ENCODE measurements around the gene CFDP1.

DNA sequence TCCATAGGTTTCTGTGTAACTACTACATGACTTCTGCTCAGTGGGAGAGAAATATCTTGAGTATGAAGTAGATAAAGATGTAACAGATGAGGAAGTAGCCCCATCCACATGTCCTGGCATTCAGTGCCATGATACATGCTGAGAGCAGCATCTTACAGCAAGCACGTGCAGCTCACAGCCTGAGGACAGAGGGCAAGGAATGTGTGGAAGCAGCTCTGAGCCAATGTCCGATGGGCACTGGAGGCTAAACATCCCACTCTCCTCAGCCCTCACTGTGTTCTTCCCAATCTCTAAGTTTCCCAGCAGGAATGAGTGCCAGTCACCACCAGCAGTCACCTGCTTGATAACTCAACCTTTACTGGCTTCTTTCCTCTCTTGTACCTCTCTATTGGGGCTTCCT is 40.4 kb downstream of the CFDP1 start:
- TF ChIP-seq, protein P1, sequence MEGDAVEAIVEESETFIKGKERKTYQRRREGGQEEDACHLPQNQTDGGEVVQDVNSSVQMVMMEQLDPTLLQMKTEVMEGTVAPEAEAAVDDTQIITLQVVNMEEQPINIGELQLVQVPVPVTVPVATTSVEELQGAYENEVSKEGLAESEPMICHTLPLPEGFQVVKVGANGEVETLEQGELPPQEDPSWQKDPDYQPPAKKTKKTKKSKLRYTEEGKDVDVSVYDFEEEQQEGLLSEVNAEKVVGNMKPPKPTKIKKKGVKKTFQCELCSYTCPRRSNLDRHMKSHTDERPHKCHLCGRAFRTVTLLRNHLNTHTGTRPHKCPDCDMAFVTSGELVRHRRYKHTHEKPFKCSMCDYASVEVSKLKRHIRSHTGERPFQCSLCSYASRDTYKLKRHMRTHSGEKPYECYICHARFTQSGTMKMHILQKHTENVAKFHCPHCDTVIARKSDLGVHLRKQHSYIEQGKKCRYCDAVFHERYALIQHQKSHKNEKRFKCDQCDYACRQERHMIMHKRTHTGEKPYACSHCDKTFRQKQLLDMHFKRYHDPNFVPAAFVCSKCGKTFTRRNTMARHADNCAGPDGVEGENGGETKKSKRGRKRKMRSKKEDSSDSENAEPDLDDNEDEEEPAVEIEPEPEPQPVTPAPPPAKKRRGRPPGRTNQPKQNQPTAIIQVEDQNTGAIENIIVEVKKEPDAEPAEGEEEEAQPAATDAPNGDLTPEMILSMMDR (IDR thresholded peaks at IDR 0.05; ENCODE audit: insufficient read depth, low read length) = no peak
- TF ChIP-seq, protein P2, sequence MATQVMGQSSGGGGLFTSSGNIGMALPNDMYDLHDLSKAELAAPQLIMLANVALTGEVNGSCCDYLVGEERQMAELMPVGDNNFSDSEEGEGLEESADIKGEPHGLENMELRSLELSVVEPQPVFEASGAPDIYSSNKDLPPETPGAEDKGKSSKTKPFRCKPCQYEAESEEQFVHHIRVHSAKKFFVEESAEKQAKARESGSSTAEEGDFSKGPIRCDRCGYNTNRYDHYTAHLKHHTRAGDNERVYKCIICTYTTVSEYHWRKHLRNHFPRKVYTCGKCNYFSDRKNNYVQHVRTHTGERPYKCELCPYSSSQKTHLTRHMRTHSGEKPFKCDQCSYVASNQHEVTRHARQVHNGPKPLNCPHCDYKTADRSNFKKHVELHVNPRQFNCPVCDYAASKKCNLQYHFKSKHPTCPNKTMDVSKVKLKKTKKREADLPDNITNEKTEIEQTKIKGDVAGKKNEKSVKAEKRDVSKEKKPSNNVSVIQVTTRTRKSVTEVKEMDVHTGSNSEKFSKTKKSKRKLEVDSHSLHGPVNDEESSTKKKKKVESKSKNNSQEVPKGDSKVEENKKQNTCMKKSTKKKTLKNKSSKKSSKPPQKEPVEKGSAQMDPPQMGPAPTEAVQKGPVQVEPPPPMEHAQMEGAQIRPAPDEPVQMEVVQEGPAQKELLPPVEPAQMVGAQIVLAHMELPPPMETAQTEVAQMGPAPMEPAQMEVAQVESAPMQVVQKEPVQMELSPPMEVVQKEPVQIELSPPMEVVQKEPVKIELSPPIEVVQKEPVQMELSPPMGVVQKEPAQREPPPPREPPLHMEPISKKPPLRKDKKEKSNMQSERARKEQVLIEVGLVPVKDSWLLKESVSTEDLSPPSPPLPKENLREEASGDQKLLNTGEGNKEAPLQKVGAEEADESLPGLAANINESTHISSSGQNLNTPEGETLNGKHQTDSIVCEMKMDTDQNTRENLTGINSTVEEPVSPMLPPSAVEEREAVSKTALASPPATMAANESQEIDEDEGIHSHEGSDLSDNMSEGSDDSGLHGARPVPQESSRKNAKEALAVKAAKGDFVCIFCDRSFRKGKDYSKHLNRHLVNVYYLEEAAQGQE (IDR thresholded peaks at IDR 0.05; ENCODE audit: insufficient replicate concordance, low read depth) = no peak
- no peak for TF ChIP-seq POLR2AphosphoS5 (IDR thresholded peaks at IDR 0.05; ENCODE audit: low read depth)
- TF ChIP-seq GABPA (IDR thresholded peaks at IDR 0.05; ENCODE audit: low read depth) = no peak
